Measurements from ENCODE around the gene TUNAR.

DNA sequence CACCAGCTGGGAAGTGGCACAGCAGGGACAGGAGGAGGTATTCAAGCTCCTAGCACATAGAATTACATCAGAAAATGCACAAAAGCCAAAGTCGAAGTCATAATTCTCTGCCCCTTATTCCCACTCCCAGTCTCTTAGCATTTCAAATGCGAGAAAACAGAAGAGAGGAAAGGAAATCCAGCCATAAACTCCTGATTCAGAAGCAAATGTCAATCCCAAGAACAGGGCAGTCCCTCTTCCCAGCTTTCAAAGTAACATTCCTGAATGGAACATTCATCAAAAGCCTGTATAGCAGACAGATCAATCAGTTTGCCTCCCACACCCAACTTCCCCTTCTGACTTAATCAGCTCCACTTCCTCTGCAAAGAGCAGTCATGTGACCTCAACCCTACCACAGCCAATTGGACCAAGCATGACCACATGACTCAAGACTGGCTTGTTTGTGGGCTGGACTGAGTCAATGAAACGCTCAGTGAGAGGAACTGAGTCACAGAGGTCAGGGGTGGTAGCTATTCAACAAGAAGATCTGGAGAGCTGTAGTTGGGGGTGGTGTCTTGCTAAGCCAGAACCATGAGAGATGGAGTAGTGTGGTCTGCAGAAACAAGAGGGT lies 41.4 kb upstream of the TUNAR start:
- no peak for TF ChIP-seq EZH2phosphoT487 (IDR thresholded peaks at IDR 0.05; ENCODE audit: borderline replicate concordance)
- TF ChIP-seq, protein P1, sequence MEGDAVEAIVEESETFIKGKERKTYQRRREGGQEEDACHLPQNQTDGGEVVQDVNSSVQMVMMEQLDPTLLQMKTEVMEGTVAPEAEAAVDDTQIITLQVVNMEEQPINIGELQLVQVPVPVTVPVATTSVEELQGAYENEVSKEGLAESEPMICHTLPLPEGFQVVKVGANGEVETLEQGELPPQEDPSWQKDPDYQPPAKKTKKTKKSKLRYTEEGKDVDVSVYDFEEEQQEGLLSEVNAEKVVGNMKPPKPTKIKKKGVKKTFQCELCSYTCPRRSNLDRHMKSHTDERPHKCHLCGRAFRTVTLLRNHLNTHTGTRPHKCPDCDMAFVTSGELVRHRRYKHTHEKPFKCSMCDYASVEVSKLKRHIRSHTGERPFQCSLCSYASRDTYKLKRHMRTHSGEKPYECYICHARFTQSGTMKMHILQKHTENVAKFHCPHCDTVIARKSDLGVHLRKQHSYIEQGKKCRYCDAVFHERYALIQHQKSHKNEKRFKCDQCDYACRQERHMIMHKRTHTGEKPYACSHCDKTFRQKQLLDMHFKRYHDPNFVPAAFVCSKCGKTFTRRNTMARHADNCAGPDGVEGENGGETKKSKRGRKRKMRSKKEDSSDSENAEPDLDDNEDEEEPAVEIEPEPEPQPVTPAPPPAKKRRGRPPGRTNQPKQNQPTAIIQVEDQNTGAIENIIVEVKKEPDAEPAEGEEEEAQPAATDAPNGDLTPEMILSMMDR (conservative IDR thresholded peaks at IDR 0.05; ENCODE audit: low read length): no peak

Measured in Loucy (cell line).